ENCODE measurements around the gene HSPA12B. TPM values are rescaled to one million over a fixed set of nuclear protein-coding genes. Genes with fewer than 3 reads are reported as not detected.

Gene HSPA12B
- total and polyA plus RNA-seq, 2 of the 8 experiments (the other 6 are each of a cell fraction or from before 2014, with no cell fraction given), result 2.2 to 4.3 TPM

- Histone ChIP-seq H2BK12ac (ENCODE audit: low read depth, low read length) (no peak overlapping the region), H3K36me3 (ENCODE audit: control insufficient read depth in 2 of 4, insufficient read depth in 4 of 4, low read length in 3 of 4) (no peaks in the 10 kb centered on the region), H2BK5ac (ENCODE audit: low read depth, low read length) (no peak overlapping the region), H3K4me1 (replicated peaks in 1 of 4; ENCODE audit: control insufficient read depth in 3 of 4, insufficient read depth in 4 of 4, low read length in 3 of 4) (peaks cover 5 to 23% (median 16%) of the 10 kb centered on the region in 4 experiments), H4K5ac (ENCODE audit: insufficient read length, low read depth, low read length) (no peak overlapping the region), H3K23ac (ENCODE audit: insufficient read length) (no peak overlapping the region), H4K91ac (replicated peaks; ENCODE audit: insufficient read length, low read length) (no peak overlapping the region), H3K56ac (replicated peaks; ENCODE audit: insufficient read length, low read depth, low read length) (no peak overlapping the region), H3K27ac (ENCODE audit: low read depth, low read length) (no peak overlapping the region), H3K79me1 (ENCODE audit: low read depth, low read length) (no peaks in the 10 kb centered on the region), H3K9ac (replicated peaks in 1 of 4; ENCODE audit: extremely low read depth in 1 of 4, low read depth in 3 of 4, low read length in 3 of 4) (no peak overlapping the region), H3K9me3 (ENCODE audit: insufficient read depth in 2 of 2, low read depth in 1 of 2, low read length in 1 of 2) (no peaks in the 10 kb centered on the region), H3K27me3 (replicated peaks in 1 of 4; ENCODE audit: control insufficient read depth in 3 of 4, extremely low read depth in 1 of 4, insufficient read depth in 3 of 4, low read length in 3 of 4) (peaks cover 0 to 3% (median 0%) of the 10 kb centered on the region in 4 experiments; a peak in 1 of 7 replicates), H4K8ac (ENCODE audit: extremely low read depth, insufficient read depth, low read length) (no peak overlapping the region), H2AFZ (ENCODE audit: low read length) (no peak overlapping the region), H3K4me2 (ENCODE audit: insufficient read depth in 1 of 2, low read depth in 2 of 2, low read length in 2 of 2) (peak overlapping the region; percentile 63 to 81), H2BK15ac (ENCODE audit: low read length) (no peak overlapping the region), H3K4me3 (ENCODE audit: extremely low read depth in 1 of 4, insufficient read depth in 2 of 4, low read depth in 3 of 4, low read length in 4 of 4) (peak overlapping the region; percentile 30 to 85 (median 75); a peak in 6 of 8 replicates), H2BK20ac (ENCODE audit: low read length) (no peak overlapping the region), H3K79me2 (ENCODE audit: control insufficient read depth in 1 of 2, insufficient read depth in 2 of 2, low read length in 2 of 2) (no peaks in the 10 kb centered on the region; a peak in 1 of 4 replicates), H3K4ac (replicated peaks; ENCODE audit: insufficient read length, low read depth, low read length) (no peak overlapping the region), H2AK5ac (ENCODE audit: low read depth, low read length) (no peak overlapping the region), H3K14ac (ENCODE audit: insufficient read length) (no peak overlapping the region), H3K23me2 (ENCODE audit: low read depth, low read length) (peaks cover 9% of the 10 kb centered on the region; the same call in 1 of the 2 replicates), H4K20me1 (replicated peaks in 1 of 2; ENCODE audit: control insufficient read depth in 1 of 2, insufficient read depth in 2 of 2, low read length in 2 of 2) (no peaks in the 10 kb centered on the region), H2BK120ac (replicated peaks; ENCODE audit: low read depth, low read length) (no peak overlapping the region), H3K18ac (ENCODE audit: extremely low read depth, low read length) (no peak overlapping the region)
- DNase-seq (ENCODE audit: low read depth in 1 of 2, low spot score in 2 of 2), result no peak
- FAIRE-seq, result no peak
- 94% methylated on average over 20 of the region's 25 CpGs; no CpG with 5 or more reads in 1 of the 2 experiments for WGBS, 2 experiments (ENCODE audit: extremely low coverage in 1 of 2, insufficient coverage in 1 of 2, insufficient read length in 1 of 2, insufficient replicate concordance in 2 of 2, low coverage in 1 of 2, low lambda C conversion rate in 2 of 2, missing lambda C conversion rate in 1 of 2)
- ChIA-PET CTCF (ENCODE audit: partially characterized antibody) (interaction anchor here (0.6 to 2.6 kb wide), 6 partner anchors 11 to 290 kb away, joined by 3 to 16 read pairs (median 3); no protein-coding TSS in a partner anchor), POLR2A (ENCODE audit: partially characterized antibody) (interaction anchor here (0.7 to 1.3 kb wide), 6 partner anchors 9 to 1332 kb away, joined by 3 to 6 read pairs (median 3); partner anchors contain the start of genes ADISSP, AP5S1 and CENPB)
- TF ChIP-seq USF2 (IDR thresholded peaks at IDR 0.05; ENCODE audit: low read length), result no peak
- no peak for TF ChIP-seq SRF (IDR thresholded peaks at IDR 0.05; ENCODE audit: low read depth, low read length)
- no peak for TF ChIP-seq MAX (IDR thresholded peaks at IDR 0.05)
- no peak for TF ChIP-seq TCF12 (IDR thresholded peaks at IDR 0.05; ENCODE audit: low read depth, low read length)
- no peak for TF ChIP-seq EP300 (IDR thresholded peaks at IDR 0.05; ENCODE audit: borderline replicate concordance in 1 of 2, low read depth in 2 of 2, low read length in 2 of 2)
- TF ChIP-seq BACH1 (IDR thresholded peaks at IDR 0.05; ENCODE audit: low read length), result no peak
- no peak for TF ChIP-seq EGR1 (IDR thresholded peaks at IDR 0.05; ENCODE audit: borderline replicate concordance, low read depth, low read length)
- TF ChIP-seq TEAD4 (IDR thresholded peaks at IDR 0.05; ENCODE audit: low read depth, low read length), result no peak
- no peak for TF ChIP-seq TBP (IDR thresholded peaks at IDR 0.05; ENCODE audit: low read depth, low read length)
- TF ChIP-seq SUZ12 (IDR thresholded peaks at IDR 0.05; ENCODE audit: low read length), result no peak
Observed at GRCh38 chr20:3794701-3795420, 62.4 kb downstream of the HSPA12B start.

All from H1 (cell line).